ENCODE measurements around the gene CTDNEP1. TPM values are rescaled to one million over a fixed set of nuclear protein-coding genes. Genes with fewer than 3 reads are reported as not detected.

CTDNEP1 gene
- total and polyA plus RNA-seq, 8 donors, result 23.9 to 85.1 (median 73.9) TPM

GRCh38 chr17:7215136-7215638 is 36.3 kb downstream of the CTDNEP1 start:
- peak in 1 of 2 donors; percentile 91 for DNase-seq
- H3K4me1 ChIP-seq, result peaks cover 43 to 79% (median 71%) of the 10 kb centered on the region in 4 donors
- intact Hi-C loops (cut with DNase I; ENCODE audit: low total_unique reads), result no loop called here
- peak overlapping the region; percentile 46 to 60 (median 52) for H3K4me3 ChIP-seq
- no peaks in the 10 kb centered on the region for H3K9me3 ChIP-seq
- WGBS, 5 donors, result 21 to 28% (median 22%) methylated on average over 8 to 9 of the region's 9 CpGs
- peaks cover 0 to 33% (median 0%) of the 10 kb centered on the region in 3 donors for H3K27me3 ChIP-seq
- TF ChIP-seq POLR2A (IDR thresholded peaks at IDR 0.05), result no peak
- no peak for TF ChIP-seq POLR2AphosphoS5 (IDR thresholded peaks at IDR 0.05)
- H3K27ac ChIP-seq, result peak overlapping the region in 4 of 5 donors; percentile 63 to 100 (median 97)
- no peaks in the 10 kb centered on the region for H3K36me3 ChIP-seq

GRCh38 chr17:7214300-7215135 is 37.0 kb downstream of the CTDNEP1 start:
- WGBS, 5 donors, result 0 to 1% (median 1%) methylated on average over 40 to 45 of the region's 45 CpGs
- peak overlapping the region; percentile 46 to 60 (median 52) for H3K4me3 ChIP-seq
- peaks cover 0 to 33% (median 0%) of the 10 kb centered on the region in 3 donors for H3K27me3 ChIP-seq
- intact Hi-C loops (cut with DNase I; ENCODE audit: low total_unique reads), result no loop called here
- H3K27ac ChIP-seq, result peak overlapping the region; percentile 52 to 100 (median 96)
- no peaks in the 10 kb centered on the region for H3K9me3 ChIP-seq
- peaks cover 43 to 78% (median 66%) of the 10 kb centered on the region in 4 donors for H3K4me1 ChIP-seq
- TF ChIP-seq POLR2A (IDR thresholded peaks at IDR 0.05) (no peak), EP300 (IDR thresholded peaks at IDR 0.05) (no peak), POLR2AphosphoS5 (IDR thresholded peaks at IDR 0.05) (peak in 1 of 3 donors; percentile 75)
- TF ChIP-seq, protein P1, sequence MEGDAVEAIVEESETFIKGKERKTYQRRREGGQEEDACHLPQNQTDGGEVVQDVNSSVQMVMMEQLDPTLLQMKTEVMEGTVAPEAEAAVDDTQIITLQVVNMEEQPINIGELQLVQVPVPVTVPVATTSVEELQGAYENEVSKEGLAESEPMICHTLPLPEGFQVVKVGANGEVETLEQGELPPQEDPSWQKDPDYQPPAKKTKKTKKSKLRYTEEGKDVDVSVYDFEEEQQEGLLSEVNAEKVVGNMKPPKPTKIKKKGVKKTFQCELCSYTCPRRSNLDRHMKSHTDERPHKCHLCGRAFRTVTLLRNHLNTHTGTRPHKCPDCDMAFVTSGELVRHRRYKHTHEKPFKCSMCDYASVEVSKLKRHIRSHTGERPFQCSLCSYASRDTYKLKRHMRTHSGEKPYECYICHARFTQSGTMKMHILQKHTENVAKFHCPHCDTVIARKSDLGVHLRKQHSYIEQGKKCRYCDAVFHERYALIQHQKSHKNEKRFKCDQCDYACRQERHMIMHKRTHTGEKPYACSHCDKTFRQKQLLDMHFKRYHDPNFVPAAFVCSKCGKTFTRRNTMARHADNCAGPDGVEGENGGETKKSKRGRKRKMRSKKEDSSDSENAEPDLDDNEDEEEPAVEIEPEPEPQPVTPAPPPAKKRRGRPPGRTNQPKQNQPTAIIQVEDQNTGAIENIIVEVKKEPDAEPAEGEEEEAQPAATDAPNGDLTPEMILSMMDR (IDR thresholded peaks at IDR 0.05), result peak in 2 of 7 experiments; percentile 18 to 33
- DNase-seq, result peak; percentile 98 to 99
- no peaks in the 10 kb centered on the region for H3K36me3 ChIP-seq

DNA sequence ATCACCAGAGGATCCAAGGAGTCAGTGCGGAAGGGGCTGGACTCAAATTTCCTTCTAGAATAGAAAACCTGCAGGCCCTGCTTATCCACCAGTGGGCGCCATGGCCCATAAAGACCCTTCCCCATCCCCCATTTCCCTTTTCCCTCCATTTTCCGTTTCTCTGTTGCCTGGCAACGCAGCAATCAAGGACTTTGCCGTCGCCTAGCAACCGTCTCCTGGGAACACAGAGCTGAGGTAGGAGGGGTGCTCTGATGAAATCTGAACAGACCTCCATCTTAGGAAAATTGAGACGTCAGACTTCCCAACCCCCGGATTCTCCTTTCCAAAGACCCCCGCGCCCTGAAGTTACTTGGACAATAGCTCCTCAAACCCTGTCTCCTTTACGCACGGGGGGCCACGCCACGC is 37.6 kb downstream of the CTDNEP1 start:
- Histone ChIP-seq H3K36me3 (no peaks in the 10 kb centered on the region), H3K27ac (peak overlapping the region; percentile 52 to 100 (median 96)), H3K4me1 (peaks cover 36 to 72% (median 60%) of the 10 kb centered on the region in 4 donors), H3K9me3 (no peaks in the 10 kb centered on the region), H3K27me3 (peaks cover 0 to 38% (median 0%) of the 10 kb centered on the region in 3 donors), H3K4me3 (peak overlapping the region; percentile 46 to 60 (median 52))
- intact Hi-C loops (cut with DNase I; ENCODE audit: low total_unique reads), result no loop called here
- DNase-seq, result peak; percentile 71 to 96
- WGBS, 5 donors, result 2 to 4% (median 4%) methylated on average over 15 of the region's 15 CpGs
- TF ChIP-seq POLR2AphosphoS5 (IDR thresholded peaks at IDR 0.05), result no peak
- TF ChIP-seq, protein P1 (IDR thresholded peaks at IDR 0.05), result peak in 2 of 7 experiments; percentile 23 to 27
- TF ChIP-seq POLR2A (IDR thresholded peaks at IDR 0.05), result no peak

DNA sequence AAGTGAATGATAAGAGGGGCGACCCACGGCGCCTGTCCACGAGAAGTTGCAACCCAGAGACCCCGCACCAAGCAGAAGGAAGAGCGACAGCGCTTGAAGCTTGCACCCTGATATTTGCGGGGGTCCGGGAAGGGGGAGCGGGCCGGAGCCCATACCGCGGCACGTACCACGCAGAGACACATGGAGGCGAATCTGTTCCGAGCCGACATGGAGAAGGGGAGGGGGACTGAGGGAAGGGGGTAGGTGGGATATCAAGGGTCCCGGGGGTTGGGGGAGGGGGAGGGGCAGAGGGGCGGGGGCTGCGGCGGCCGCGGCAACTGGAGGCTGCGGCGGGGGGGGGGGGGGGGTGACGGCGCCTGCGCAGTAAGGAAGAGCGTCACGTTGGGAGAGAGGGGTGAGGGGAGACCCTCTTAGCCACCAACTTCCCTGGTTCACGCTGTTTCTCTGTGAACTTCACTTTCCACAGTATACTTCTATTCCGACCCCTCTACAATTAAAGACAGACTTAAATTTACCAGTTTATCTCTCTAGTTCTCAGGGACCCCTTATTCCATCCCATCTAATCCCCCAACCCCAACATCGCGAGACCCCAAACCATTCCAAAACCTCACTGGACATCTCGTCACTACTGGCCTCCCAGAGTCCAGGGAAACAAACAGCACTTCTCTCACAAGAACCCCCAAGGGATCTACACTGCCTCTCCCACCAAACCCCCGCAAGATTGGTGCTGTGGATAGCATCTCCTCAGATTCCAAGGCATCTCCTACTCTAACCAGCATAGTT is 39.9 kb downstream of the CTDNEP1 start:
- H3K27me3 ChIP-seq, result peaks cover 0 to 39% (median 0%) of the 10 kb centered on the region in 3 donors
- peaks cover 19 to 58% (median 41%) of the 10 kb centered on the region in 4 donors for H3K4me1 ChIP-seq
- 24 to 47% (median 34%) methylated on average over 13 to 35 of the region's 37 CpGs for WGBS, 5 donors
- no peak overlapping the region for H3K27ac ChIP-seq
- intact Hi-C loops (cut with DNase I; ENCODE audit: low total_unique reads), result no loop called here
- H3K9me3 ChIP-seq, result no peaks in the 10 kb centered on the region
- TF ChIP-seq POLR2AphosphoS5 (IDR thresholded peaks at IDR 0.05), result no peak
- no peak for TF ChIP-seq EP300 (IDR thresholded peaks at IDR 0.05)
- no peak for TF ChIP-seq POLR2A (IDR thresholded peaks at IDR 0.05)
- TF ChIP-seq, protein P1 (IDR thresholded peaks at IDR 0.05), result no peak
- H3K36me3 ChIP-seq, result no peaks in the 10 kb centered on the region
- no peak for DNase-seq
- peak overlapping the region in 1 of 4 donors; percentile 3 for H3K4me3 ChIP-seq
